Activated CD4-positive, alpha-beta memory T cell treated with anti-CD3 and anti-CD28 coated beads for 36 hours (primary cell): ENCODE data around the gene HLA-A. TPM values are rescaled to one million over a fixed set of nuclear protein-coding genes. Genes with fewer than 3 reads are reported as not detected.

Source experiments
- CTCF ChIA-PET: fragments of 350-600 bp; sonication (Branson Sonifier 250); formaldehyde crosslinking; loops from one replicate; lab custom pipeline; 2021; ENCODE audit warnings: antibody characterized with exemption, inconsistent platforms; lab: Charles Lee
- POLR2A ChIA-PET: fragments of 350-600 bp; sonication (Branson Sonifier 250); formaldehyde crosslinking; loops from one replicate; lab custom pipeline; 2021; ENCODE audit warnings: antibody characterized with exemption; lab: Charles Lee
- DNase-seq: peaks from one replicate; pipeline ENCODE4 v3.0.0-alpha.2; 2020
- H3K27ac Mint-ChIP-seq: one replicate; pipeline ENCODE4 v1.8.0; 2021; ENCODE audit warnings: mixed read lengths
- H3K27me3 Mint-ChIP-seq: one replicate; pipeline ENCODE4 v1.8.0; 2021; ENCODE audit warnings: mixed read lengths
- H3K36me3 Mint-ChIP-seq: one replicate; pipeline ENCODE4 v1.8.0; 2021; ENCODE audit warnings: mixed read lengths
- H3K4me1 Mint-ChIP-seq: one replicate; pipeline ENCODE4 v1.8.0; 2021; ENCODE audit warnings: low read depth, mixed read lengths
- H3K4me3 Mint-ChIP-seq: one replicate; pipeline ENCODE4 v1.8.0; 2021; ENCODE audit warnings: mild to moderate bottlenecking, mixed read lengths
- H3K9me3 Mint-ChIP-seq: one replicate; pipeline ENCODE4 v1.8.0; 2021; ENCODE audit warnings: mixed read lengths
- intact Hi-C: fragments of 100-400 bp; cut with micrococcal nuclease; formaldehyde crosslinking; loops from one replicate; pipeline ENCODE4 v1.15.1; 2023
- total RNA-seq, 2 experiments: library from RNA; stranded (reverse); gene quantifications; one replicate each; pipeline ENCODE4 v1.2.3, GENCODE V29; 2021

HLA-A gene
- total RNA-seq, 2 experiments from 2014 or later, result 1,413 to 1,470 TPM

- ChIA-PET POLR2A (interaction anchor here (0.9 to 2.3 kb wide), 4 partner anchors 11 to 23 kb away, joined by 4 to 14 read pairs (median 7); no protein-coding TSS in a partner anchor), CTCF (interaction anchor here (0.6 to 5.1 kb wide), 10 partner anchors 11 to 315 kb away, joined by 3 to 45 read pairs (median 3); no protein-coding TSS in a partner anchor)
- H3K4me1 Mint-ChIP-seq, result peaks cover 43% of the 10 kb centered on the region
Observed at GRCh38 chr6:29964887-29965562, 22.7 kb downstream of the HLA-A start.

GRCh38 chr6:29965563-29965872 is 23.2 kb downstream of the HLA-A start:
- no peak for DNase-seq
- intact Hi-C loops, result loop anchor here (5.0 kb wide), 1 partner anchor 213 kb away; no protein-coding TSS in a partner anchor
- Mint-ChIP-seq H3K4me3 (peak overlapping the region; percentile 82), H3K27me3 (no peaks in the 10 kb centered on the region), H3K36me3 (no peaks in the 10 kb centered on the region), H3K9me3 (no peaks in the 10 kb centered on the region), H3K27ac (peak overlapping the region; percentile 95), H3K4me1 (peaks cover 43% of the 10 kb centered on the region)
- CTCF ChIA-PET, result interaction anchor here (0.6 to 5.1 kb wide), 7 partner anchors 11 to 312 kb away, joined by 3 to 45 read pairs (median 3); no protein-coding TSS in a partner anchor
- POLR2A ChIA-PET, result interaction anchor here (1.1 to 2.3 kb wide), 3 partner anchors 10 to 20 kb away, joined by 6 to 14 read pairs (median 8); no protein-coding TSS in a partner anchor

More at GRCh38 chr6:29964887-29965562, 22.7 kb downstream of the HLA-A start:
- no peaks in the 10 kb centered on the region for H3K36me3 Mint-ChIP-seq
- H3K9me3 Mint-ChIP-seq, result no peaks in the 10 kb centered on the region
- H3K27me3 Mint-ChIP-seq, result no peaks in the 10 kb centered on the region
- intact Hi-C loops, result loop anchor here (1.0 to 5.0 kb wide), 2 partner anchors 18 to 213 kb away; no protein-coding TSS in a partner anchor
- peak overlapping the region; percentile 82 for H3K4me3 Mint-ChIP-seq
- peak overlapping the region; percentile 95 for H3K27ac Mint-ChIP-seq
- DNase-seq, result peak; percentile 88

GRCh38 chr6:29965873-29966601 is 23.7 kb downstream of the HLA-A start:
- Mint-ChIP-seq H3K27me3 (no peaks in the 10 kb centered on the region), H3K36me3 (no peaks in the 10 kb centered on the region), H3K9me3 (no peaks in the 10 kb centered on the region), H3K27ac (peak overlapping the region; percentile 95), H3K4me1 (peaks cover 43% of the 10 kb centered on the region), H3K4me3 (peak overlapping the region; percentile 82)
- CTCF ChIA-PET, result interaction anchor here (0.6 to 5.1 kb wide), 6 partner anchors 10 to 312 kb away, joined by 3 to 45 read pairs (median 3); no protein-coding TSS in a partner anchor
- POLR2A ChIA-PET, result interaction anchor here (0.6 to 2.3 kb wide), 3 partner anchors 10 to 21 kb away, joined by 3 to 14 read pairs (median 8); no protein-coding TSS in a partner anchor
- intact Hi-C loops, result loop anchor here (1.0 to 5.0 kb wide), 4 partner anchors 10 to 214 kb away; partner anchors contain the start of gene HLA-A
- DNase-seq, result peak; percentile 90

- H3K4me1 Mint-ChIP-seq, result peaks cover 47% of the 10 kb centered on the region
- H3K27ac Mint-ChIP-seq, result no peak overlapping the region
- ChIA-PET CTCF (interaction anchor here (1.2 to 5.1 kb wide), 3 partner anchors 9 to 120 kb away, joined by 3 to 45 read pairs (median 16); no protein-coding TSS in a partner anchor), POLR2A (no interaction called here)
- DNase-seq, result no peak
- H3K4me3 Mint-ChIP-seq, result no peak overlapping the region
- intact Hi-C loops, result loop anchor here (1.0 to 5.0 kb wide), 2 partner anchors 119 to 215 kb away; no protein-coding TSS in a partner anchor
- peaks cover 2% of the 10 kb centered on the region for H3K27me3 Mint-ChIP-seq
- no peaks in the 10 kb centered on the region for H3K9me3 Mint-ChIP-seq
- H3K36me3 Mint-ChIP-seq, result no peaks in the 10 kb centered on the region
Observed at GRCh38 chr6:29967379-29968010, 25.2 kb downstream of the HLA-A start.

GRCh38 chr6:29968130-29968529 is 25.8 kb downstream of the HLA-A start:
- H3K4me1 Mint-ChIP-seq, result peaks cover 43% of the 10 kb centered on the region
- H3K36me3 Mint-ChIP-seq, result no peaks in the 10 kb centered on the region
- H3K27me3 Mint-ChIP-seq, result peaks cover 4% of the 10 kb centered on the region
- intact Hi-C loops, result loop anchor here (5.0 kb wide), 1 partner anchor 216 kb away; no protein-coding TSS in a partner anchor
- DNase-seq, result no peak
- no peaks in the 10 kb centered on the region for H3K9me3 Mint-ChIP-seq
- no peak overlapping the region for H3K27ac Mint-ChIP-seq
- ChIA-PET CTCF (interaction anchor here (1.2 to 5.1 kb wide), 3 partner anchors 8 to 120 kb away, joined by 3 to 45 read pairs (median 16); no protein-coding TSS in a partner anchor), POLR2A (no interaction called here)
- H3K4me3 Mint-ChIP-seq, result no peak overlapping the region

GRCh38 chr6:29968905-29969304 is 26.6 kb downstream of the HLA-A start:
- H3K27ac Mint-ChIP-seq, result no peak overlapping the region
- intact Hi-C loops, result loop anchor here (5.0 kb wide), 1 partner anchor 217 kb away; no protein-coding TSS in a partner anchor
- ChIA-PET CTCF (interaction anchor here (0.8 to 1.0 kb wide), 2 partner anchors 46 to 120 kb away, joined by 3 read pairs; no protein-coding TSS in a partner anchor), POLR2A (no interaction called here)
- H3K9me3 Mint-ChIP-seq, result no peaks in the 10 kb centered on the region
- peaks cover 8% of the 10 kb centered on the region for H3K27me3 Mint-ChIP-seq
- H3K4me3 Mint-ChIP-seq, result no peak overlapping the region
- no peaks in the 10 kb centered on the region for H3K36me3 Mint-ChIP-seq
- no peak for DNase-seq
- H3K4me1 Mint-ChIP-seq, result peaks cover 37% of the 10 kb centered on the region

DNA sequence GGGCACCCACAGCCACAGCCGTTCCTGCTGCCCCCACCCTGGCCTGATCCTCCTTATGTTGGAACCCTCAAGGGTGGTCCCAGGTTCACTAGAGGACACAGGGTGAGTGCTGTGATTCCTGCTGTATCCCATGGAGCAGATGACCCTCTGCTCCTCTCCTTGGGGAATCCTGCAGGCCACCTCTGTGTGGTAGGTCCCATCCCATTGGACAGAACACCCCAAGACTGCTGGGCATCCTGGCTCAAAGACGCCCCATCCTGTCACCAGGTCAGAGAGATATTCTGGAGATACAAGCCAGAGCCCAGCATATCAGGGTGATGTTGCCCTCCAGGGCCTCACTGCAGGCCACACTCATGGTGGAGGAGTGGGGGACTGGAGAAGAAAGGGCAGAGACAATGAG is 28.4 kb downstream of the HLA-A start:
- no peaks in the 10 kb centered on the region for H3K9me3 Mint-ChIP-seq
- H3K4me1 Mint-ChIP-seq, result peaks cover 29% of the 10 kb centered on the region
- H3K27ac Mint-ChIP-seq, result no peak overlapping the region
- H3K27me3 Mint-ChIP-seq, result peaks cover 24% of the 10 kb centered on the region
- no peaks in the 10 kb centered on the region for H3K36me3 Mint-ChIP-seq
- ChIA-PET CTCF (no interaction called here), POLR2A (no interaction called here)
- H3K4me3 Mint-ChIP-seq, result no peak overlapping the region
- intact Hi-C loops, result no loop called here
- no peak for DNase-seq

DNA sequence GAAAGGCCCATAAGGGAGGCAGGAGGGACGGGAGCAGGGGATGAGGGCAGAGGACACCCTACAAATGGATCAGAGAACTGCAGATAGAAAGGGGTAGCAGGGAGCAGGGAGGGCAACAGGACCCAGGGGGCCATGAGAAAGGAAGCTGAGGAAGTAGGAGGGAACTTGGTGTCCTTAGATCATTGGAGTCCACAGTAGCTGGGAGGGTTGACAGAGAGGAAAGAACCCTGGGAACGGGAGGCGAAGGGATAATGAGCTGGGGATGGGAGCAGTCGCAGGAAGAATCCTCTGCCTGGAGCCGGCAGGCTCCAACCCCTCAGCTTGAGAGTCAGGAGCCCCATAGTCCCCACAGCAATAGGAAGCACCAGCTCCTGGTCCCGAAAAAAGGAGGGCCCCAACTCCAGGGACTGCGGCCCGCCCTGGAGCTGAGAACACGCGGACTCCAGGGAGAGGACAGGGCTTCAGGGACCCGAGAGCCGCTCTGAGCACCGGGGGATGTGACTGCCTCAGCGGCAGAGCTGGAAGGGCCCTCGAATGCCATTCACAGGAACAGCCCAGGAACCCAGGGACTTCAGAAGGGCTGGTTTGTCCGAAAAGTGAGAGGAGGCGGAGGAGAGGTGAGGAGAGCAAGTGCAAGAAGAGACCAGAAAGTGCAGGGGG is 32.7 kb downstream of the HLA-A start:
- Mint-ChIP-seq H3K27ac (no peak overlapping the region), H3K9me3 (no peaks in the 10 kb centered on the region), H3K4me1 (peaks cover 24% of the 10 kb centered on the region), H3K27me3 (peaks cover 38% of the 10 kb centered on the region), H3K36me3 (no peaks in the 10 kb centered on the region), H3K4me3 (peak overlapping the region; percentile 8)
- CTCF ChIA-PET, result interaction anchor here (1.0 to 3.9 kb wide), 2 partner anchors 9 to 321 kb away, joined by 4 to 45 read pairs; no protein-coding TSS in a partner anchor
- intact Hi-C loops, result no loop called here
- POLR2A ChIA-PET, result interaction anchor here (0.5 to 2.0 kb wide), 3 partner anchors 10 to 869 kb away, joined by 3 to 6 read pairs (median 4); no protein-coding TSS in a partner anchor
- no peak for DNase-seq

DNA sequence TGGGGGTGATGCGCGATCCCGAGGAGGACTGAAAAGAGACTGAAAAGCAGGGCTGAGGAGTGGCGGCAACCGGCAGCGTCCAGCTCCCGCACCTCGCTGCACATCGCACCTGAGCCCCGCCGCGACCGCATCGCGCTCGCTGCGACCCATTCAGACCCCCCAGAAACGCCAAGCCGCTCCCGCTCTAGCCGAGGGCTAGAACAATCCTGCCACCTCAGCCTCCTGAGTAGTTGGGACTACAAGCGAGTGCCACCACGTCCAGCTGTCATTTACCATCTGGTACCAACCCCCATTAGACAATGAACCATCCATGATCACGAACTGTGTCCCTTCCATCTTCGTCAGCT is 33.2 kb downstream of the HLA-A start:
- H3K36me3 Mint-ChIP-seq, result no peaks in the 10 kb centered on the region
- POLR2A ChIA-PET, result interaction anchor here (0.5 to 2.0 kb wide), 5 partner anchors 9 to 869 kb away, joined by 3 to 6 read pairs (median 3); no protein-coding TSS in a partner anchor
- H3K27me3 Mint-ChIP-seq, result peaks cover 38% of the 10 kb centered on the region
- intact Hi-C loops, result no loop called here
- CTCF ChIA-PET, result interaction anchor here (1.0 to 3.9 kb wide), 3 partner anchors 10 to 322 kb away, joined by 4 to 45 read pairs (median 7); no protein-coding TSS in a partner anchor
- H3K27ac Mint-ChIP-seq, result no peak overlapping the region
- no peaks in the 10 kb centered on the region for H3K9me3 Mint-ChIP-seq
- peaks cover 24% of the 10 kb centered on the region for H3K4me1 Mint-ChIP-seq
- DNase-seq, result no peak
- H3K4me3 Mint-ChIP-seq, result peak overlapping the region; percentile 79

DNA sequence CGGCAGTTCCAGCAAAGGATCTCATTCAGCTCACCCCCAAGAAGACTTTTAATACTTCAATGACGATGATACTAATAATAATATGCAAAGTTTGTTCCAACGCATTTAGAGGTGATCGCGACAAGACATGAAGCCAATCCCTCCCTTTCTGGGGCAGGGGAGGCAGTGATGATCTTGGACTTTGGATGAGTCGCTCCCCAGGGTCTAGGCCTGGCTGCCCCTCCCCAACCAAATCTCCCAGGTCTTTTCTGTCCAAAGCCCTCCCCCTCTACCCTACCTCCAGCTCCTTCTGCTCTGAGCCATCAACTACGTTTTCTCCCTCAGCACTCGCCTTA is 33.9 kb downstream of the HLA-A start:
- Mint-ChIP-seq H3K4me1 (peaks cover 24% of the 10 kb centered on the region), H3K9me3 (no peaks in the 10 kb centered on the region), H3K4me3 (peak overlapping the region; percentile 79), H3K36me3 (no peaks in the 10 kb centered on the region), H3K27ac (no peak overlapping the region), H3K27me3 (peaks cover 40% of the 10 kb centered on the region)
- intact Hi-C loops, result loop anchor here (1.0 kb wide), 1 partner anchor 10 kb away; no protein-coding TSS in a partner anchor
- ChIA-PET CTCF (interaction anchor here (1.0 to 3.9 kb wide), 4 partner anchors 10 to 322 kb away, joined by 4 to 45 read pairs (median 6); no protein-coding TSS in a partner anchor), POLR2A (interaction anchor here (0.6 to 2.0 kb wide), 4 partner anchors 10 to 125 kb away, joined by 3 to 6 read pairs (median 4); no protein-coding TSS in a partner anchor)
- no peak for DNase-seq
